HG03432 (cell line): ENCODE measurements around the gene FCN2.

Experiments
- ATAC-seq: cut with Tn5 transposase; IDR thresholded peaks from one replicate; pipeline ENCODE4 v1.9.1; 2021; ENCODE audit warnings: mild to moderate bottlenecking, moderate library complexity; ENCODE audit not compliant: unreplicated experiment

FCN2 gene

DNA sequence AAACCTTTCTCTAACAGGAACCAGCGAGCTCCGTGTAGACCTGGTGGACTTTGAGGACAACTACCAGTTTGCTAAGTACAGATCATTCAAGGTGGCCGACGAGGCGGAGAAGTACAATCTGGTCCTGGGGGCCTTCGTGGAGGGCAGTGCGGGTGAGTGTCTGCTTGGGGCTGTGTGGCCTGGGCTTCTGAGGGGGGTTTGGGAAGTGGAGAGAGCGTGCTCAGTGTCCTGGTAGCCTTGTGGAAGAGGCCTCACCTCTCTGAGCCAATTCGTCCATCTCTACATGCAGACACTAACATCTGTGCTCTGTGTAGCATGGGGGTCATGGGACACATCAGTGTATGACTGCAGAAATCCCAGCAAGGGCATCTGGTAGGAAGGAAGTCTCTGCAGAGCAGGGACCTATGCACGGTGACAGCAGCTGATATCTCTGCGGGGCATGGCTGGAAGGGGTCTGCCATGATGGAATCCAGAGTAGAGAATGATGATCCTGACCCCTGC lies 5.9 kb downstream of the FCN2 start:
- ATAC-seq, result no peak

DNA sequence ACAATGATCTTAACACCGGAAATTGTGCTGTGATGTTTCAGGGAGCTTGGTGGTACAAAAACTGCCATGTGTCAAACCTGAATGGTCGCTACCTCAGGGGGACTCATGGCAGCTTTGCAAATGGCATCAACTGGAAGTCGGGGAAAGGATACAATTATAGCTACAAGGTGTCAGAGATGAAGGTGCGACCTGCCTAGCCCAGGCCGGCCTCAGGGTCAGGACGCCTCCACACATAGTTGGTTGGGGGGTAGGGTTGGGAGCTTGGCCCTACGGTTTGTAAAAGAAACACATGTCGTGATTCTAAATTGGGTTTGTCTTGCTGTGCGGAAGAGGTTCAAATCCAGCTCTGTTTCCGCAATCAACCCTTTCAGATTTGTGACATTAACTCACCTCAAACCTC lies 6.6 kb downstream of the FCN2 start:
- no peak for ATAC-seq

DNA sequence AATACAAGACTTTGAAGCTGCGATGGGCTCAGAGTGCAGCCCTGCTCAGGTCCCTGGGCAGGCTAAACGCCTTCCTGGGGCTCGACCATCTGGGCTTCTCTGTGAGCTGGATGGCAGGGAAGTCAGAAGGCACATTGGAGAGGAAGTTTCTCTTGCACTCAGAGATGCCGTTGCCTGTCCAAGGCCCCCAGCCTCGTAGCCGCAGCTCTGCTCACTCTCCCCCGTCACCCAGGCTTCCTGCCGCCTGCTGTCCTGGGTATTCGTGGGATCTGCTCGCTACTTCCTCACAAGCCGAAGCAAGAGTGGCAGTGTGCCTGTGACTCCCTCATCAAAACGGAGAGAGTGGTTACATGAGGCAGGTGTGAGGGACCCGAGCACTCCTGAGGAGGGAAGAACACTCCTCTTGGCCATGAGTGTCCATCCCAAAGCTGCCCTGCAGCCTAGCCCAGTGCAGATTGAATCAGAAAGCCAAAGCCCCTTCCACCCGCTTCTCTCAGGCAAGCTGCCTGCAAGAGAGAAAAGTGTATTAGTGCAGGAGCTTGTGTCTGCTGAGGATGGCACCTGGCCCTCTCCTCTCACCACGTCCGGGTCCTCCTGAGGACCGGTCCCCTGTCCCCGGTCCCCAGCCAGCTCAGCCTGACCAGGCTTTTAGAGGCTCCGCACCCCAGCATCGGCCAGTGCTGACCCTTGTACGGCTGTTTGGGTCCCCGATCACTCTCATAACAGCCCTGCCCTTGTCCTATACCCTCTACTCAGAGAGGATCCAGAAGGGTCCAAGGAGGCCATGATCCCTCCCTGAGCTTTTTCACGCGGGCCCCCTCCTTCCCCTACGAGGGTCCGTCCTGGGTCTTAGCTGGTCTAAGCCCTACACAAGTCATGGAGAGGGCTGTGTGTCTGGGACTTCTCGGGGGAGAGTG lies 7.3 kb downstream of the FCN2 start:
- ATAC-seq, result no peak

DNA sequence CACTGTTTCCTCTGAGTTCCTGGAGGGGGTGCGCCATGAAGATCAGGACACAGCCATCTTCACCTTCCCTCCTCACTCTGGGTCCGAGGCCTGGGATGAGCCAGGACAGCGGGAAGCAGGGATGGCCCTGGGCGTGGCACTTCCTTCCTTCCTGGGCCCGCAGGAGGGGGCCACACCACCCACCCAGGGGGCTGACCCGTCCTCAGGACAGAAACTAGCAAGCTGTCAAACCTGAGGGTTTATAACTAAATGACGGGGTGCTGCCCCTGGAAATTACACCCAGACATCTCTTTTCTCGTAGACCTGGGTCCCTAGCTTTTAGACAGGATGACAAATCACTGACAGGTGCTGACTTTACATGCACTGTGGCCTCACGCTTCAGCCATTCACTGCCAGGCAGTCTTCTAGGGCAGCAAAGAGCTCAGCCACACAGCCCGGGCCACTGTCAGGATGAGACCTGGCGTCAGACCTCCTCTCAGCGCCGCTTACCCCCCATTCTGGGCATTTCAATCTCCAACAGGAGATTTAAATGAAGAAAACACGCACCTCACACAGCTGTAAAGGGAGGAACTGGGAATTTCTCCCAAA lies 8.1 kb downstream of the FCN2 start:
- ATAC-seq, result no peak

DNA sequence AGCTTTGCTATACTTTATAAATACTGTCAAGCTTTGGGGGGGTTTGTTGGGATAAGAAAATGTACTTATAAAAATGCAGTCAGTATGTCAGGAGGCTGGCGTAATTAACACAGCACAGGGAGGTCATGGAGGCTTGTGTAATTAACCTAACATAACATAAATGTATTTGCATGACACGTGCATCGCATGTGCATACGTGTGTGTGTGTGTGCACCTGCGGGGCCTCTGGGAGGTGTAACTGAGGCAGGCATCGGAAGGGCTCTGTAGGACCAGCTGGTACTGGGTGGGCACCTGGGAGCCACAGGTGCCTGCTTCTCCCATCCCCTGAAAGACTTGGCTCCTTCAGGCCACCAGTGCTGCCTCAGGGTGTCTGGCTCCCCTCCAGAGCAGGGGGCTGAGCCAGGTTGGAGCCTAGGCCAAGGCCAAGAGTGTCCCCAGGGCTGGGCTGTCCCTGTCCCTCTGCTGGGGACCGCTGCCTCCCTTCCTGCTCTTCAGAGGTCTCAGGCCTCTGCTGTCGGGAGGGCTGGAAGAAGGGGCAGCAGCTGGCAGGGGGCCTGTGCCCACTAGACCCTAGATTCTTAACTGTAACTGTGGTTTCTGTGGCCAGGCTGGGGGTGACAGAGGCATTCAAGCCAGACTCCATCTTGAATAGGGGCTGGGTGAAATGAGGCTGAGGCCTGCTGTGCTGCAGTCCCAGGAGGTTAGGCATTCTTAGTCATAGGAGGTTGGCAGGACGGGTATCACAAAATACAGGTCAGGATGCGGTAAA lies 9.0 kb downstream of the FCN2 start:
- no peak for ATAC-seq

DNA sequence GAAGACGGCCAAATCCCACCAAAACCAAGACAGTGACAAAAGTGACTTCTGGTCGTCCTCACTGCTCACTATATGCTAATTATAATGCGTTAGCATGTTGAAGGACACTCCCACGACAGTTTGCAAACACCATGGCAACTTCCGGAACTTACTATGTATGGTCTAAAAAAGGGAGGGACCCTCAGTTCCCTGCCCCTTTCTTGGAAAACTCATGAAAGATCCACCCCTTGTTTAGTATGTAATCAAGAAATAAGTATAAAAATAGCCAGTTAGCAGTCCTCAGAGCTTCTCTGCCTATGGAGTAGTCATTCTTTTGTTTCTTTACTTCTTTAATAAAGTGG lies 9.5 kb downstream of the FCN2 start:
- ATAC-seq, result no peak

DNA sequence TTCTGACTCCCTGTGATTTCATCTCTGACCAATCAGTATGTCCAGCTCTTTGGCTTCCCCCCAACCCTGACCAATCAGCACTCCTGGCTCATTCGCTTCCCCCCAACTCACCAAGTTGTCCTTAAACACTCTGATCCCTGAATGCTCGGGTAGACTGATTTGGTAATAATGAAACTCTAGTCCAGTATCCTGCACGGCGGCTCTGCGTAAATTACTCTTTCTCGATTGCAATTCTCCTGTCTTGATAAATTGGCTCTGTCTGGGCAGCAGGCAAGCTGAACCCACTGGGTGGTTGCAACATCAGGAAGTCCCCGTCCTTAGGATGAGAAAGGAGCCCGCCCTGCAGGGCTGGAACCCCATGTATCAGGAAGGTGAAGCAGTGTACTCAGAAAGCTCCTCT lies 10.4 kb downstream of the FCN2 start:
- ATAC-seq, result no peak

DNA sequence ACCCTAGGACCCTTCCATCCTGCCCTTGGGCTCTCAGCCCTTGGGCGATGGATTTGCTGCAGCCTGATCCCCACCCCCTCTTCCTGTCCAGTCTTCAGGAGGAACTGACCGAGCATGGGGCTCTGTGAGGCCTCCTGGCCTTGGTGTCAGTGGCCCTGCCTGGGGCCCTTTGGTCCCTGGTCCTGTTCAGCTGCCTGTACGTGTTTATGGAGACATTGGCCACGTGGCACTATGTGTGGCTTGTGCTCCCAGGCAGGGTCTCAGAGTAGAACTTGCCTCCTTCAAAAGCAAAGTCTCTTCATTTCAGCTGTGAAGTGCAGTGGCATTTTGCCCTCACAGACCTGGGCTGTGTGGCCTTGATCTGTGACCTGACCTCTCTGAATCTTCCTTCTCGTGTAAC lies 11.1 kb downstream of the FCN2 start:
- ATAC-seq, result no peak

DNA sequence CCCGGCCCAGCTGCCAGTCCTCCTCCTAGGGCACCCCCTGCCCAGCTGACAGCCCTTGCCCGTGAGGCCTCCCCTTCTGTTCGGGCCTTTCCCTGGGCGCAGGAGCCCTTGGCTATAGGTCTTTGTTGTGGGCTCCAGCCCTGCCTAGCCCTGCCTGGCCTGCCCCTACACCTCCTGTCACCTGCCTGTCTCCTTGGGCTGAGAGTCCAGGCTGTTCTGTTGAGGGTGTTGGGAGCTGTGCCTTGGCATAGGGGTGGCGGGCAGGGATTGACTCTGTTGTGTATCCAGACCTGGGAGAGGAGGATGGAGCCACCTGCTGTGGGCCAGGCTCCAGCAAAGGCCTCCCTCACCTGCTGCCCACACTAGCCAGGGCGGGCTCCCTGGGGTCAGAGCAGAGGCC lies 11.6 kb downstream of the FCN2 start:
- ATAC-seq, result no peak

DNA sequence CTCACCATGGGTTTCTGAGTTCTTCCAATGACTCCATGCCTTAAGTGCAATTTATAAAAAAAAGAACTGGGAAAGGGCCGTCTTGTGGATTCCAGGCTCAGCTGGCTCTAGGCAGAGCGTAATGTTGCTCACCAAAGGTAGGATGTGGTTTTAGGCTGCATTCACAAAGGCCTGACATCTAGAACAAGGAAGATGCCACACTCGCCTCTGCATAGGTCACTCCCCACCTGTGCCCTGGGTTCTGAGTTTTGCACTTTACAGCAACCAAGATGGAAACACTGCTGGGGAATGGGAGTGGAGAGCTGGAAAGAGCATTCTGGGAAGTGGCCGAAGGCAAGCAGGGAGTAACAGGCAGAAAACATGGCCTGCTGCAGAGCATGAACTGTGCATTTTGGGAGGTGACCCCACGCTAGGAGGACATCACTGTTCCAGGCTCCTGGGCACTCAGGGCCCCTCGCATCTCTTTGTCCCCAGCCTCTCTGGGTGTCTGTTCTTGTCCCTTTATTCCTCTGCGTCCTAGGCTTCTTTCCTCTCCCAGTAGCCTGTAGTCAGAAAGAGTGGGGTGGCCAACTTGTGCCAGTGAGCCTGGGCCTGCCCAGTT lies 12.3 kb downstream of the FCN2 start:
- no peak for ATAC-seq

DNA sequence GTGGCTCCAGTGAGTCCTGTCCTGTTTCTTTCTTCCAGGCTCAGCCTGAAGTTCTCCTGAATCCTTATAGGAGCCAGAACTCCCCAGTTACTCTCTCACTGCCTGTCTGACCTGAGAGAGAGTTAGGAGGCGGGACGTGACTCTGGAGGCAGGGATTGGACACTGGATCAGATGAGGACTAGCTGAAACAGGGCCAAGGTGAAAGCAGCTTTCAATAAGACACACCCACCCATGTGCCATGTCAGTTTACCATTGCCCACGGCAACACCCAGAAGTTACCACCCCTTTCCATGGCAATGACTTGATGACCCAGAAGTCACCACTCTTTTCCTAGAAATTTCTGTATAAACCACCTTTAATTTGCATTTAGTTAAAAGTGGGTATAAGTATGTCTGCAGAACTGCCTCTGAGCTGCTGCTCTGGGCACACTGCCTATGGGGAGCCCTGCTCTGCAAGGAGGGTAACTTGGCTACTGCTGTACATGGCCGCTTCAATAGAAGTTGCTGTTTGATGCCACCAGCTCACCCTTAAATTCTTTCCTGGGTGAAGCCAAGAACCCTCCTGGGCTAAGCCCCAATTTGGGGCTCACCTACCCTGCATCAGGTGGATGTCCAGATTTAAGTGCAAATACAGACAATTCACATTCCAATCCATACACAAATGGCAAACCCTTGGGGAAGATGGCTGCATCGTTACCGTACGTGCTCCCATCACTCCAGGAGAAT lies 13.7 kb downstream of the FCN2 start:
- no peak for ATAC-seq

DNA sequence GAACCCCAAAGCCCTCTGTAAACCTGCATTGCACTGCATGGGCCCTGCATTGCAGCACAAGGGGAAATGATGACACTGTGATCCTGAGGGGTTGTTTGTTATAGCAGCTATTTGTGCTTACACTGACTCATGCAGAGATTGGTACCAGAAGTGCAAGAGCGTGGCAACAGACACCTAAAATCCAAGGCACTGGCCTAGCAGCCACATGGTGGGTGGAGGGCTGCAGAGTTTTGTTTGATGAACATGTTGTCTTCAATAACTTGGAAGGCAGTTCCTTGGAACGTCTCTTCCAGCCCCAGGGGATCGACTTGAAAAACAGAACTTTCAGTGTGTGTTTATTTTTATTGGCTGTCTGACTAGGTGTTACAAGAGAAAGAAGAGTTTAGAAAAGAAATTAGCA lies 14.5 kb downstream of the FCN2 start:
- no peak for ATAC-seq

DNA sequence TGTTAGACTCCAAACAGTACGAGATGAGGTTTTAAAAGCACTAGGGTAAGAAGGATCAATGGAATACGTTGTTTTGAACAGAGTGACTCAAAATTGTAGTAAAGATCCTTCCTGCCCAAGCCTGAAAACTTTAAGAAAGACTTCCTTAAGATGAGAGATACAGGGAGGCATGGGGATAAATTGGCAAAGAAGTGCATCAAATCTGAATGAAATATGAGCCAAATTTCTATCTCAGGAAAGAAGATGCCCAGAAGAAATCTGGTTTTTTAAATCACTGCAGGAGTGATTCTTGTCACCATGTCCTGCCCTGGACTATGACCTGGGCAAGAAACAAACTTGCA lies 14.9 kb downstream of the FCN2 start:
- ATAC-seq, result no peak

DNA sequence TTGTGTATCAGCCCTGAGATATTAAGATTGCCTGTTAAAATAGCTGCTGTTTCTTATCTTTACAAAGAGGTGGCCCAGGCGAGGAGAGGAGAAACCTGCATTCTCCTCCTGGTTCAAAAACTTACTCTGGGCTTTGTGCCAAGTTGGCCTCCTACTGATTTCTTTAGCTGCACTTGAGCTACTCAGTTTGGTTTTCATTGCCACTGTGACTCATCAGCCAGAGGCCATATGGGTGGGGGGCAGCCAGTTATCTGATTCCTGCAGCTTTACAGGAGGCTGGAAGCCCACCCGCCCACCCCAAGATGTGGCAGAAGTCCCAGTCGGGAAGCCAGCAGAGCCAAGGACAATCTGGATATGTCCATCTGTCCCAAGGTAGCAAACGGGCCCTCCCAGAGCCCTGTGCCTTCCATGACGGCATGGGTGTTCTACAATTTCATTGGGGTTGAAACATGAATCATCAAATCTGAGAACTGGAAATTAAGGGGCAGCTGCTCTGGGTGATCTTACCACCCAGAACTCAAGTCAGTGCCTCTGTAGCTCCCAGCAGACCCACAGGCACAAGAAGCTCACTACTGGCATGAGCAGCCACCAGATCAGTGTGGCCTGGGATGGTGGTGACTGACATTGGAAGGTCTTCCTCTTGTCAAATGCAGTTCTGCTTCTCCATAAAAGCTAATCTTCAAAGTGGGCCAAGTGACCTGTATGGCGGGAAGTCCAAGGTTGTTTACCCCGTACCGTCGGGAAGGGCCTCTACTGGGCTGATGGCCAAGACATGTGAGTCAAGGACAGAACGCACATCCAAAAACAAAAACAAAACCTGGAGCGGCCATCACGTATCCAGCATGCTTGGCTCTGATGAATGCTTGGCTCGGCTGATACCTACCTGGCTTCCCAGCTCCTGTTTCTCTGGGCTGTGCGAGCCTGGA lies 15.6 kb downstream of the FCN2 start:
- no peak for ATAC-seq

DNA sequence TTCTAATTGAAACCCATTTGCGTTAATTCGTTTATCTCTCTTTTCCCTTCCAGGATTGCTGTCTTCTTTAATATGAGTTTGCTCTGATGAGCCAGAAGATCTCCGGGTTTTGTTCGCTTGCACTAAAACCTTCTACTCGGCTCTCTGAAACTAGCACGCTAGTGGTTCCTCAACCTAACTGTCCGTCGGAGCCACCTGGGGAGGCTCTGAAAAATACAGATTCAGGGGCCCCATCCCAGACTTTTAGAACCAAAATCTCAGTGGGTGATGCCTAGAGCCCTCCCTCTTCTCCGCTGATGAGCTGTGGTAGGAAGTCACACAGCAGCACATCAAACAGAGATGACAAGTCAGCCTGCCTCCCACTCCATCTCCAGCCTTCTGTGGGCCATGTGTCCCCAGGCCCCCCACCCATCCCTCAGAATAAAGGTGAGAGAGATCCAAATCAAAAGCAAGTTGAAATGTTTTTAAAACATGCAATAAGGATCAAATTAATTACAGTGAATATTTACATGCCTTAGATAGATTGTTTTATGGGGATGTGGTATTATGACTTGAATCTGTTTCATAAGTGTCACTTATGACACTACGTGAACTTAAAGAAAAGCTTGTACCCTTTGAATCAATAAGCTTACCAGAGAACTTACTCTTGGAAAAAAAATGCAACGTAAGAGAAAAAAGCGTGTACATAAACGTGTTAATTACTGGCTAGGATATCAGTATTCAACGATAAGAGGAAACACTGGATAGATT lies 16.4 kb downstream of the FCN2 start:
- ATAC-seq, result no peak

DNA sequence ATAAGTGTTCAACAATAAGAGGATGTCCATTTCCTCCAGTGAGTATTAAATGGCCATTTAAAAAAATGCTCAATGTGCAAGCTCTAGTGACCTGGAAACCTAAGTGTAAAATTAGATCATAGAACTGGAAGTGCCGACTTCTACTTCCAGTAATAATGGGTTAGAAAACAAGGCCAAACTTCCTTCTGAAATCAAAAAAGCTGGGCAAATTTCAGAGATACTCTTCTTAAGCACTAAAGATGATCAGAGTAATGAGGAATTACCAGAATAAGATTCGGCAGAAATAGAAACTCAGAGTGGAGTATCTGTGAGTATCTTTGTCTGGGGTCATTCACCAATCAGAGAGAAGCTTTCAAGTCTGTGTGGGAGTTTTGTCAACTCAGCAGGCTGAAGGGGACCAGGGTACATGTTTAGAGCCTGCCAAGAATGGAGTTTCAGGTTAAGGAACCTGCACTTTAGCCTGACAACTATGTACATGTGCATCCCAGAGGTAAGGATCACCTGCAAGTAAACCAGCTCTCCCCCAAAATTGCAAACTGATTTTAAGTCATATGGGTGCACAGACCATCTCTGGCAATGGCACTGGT lies 17.1 kb downstream of the FCN2 start:
- ATAC-seq, result no peak

DNA sequence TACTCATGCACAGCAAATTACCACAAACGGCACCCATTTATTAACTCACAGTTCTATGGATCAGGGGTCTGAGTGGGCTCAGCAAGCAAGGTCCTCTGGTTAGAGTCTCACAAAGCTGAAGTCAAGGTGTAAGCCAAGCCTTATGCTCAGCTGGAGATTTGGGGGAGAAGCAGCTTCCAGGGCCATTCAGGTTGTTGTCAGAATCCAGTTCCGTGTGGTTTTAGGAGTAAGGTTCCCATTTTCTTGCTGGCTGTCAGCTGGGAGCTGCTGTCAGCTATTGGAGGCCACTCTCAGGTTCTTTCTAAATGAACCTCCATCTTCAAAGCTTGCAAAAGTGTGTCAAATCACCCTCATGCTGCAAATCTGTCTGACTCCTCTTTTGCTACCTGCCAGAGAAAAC lies 17.7 kb downstream of the FCN2 start:
- no peak for ATAC-seq

DNA sequence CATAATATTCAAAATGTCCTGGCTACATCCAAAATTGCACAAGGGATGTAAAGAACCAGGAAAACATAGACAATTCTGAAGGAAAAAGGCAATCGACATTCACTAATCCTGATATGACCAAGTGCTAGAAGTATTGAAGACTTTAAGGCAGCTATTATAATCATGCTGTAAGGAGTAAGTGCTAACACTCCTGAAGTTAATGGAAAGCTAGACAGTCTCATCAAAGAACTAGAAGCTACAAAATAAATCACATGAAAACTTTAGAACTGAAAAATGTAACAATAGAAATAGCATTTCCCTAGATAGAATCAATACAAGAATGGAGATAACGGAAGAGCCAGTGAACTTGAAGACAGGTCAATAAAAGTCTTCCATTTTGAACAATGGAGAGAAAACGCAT lies 18.6 kb downstream of the FCN2 start:
- ATAC-seq, result no peak

DNA sequence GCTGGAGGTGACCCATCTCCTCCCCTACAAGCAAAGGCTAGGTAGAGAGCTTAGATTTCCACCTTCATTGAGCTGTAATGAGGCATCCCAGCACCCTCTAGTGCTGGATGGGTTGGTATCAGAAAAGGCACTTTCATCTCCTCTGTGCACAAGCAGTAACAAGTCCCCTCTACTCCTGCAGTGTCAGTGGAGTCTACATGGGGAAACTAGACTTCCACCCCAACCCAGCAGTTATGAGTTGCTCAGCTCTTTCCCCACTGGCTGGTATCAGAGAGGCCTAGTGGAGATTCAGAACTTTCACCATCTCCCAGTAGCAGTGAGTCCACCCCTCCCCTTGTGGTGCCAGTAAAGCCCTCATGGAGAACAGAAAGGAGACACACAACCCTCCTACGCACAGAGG lies 19.2 kb downstream of the FCN2 start:
- ATAC-seq, result no peak
